GM19099 (cell line): Measurements from ENCODE around the gene C10orf71.

Source experiments
- POLR2A ChIP-seq: IDR thresholded peaks from 3 replicates; pipeline ENCODE4 v1.6.1; 2011; ENCODE audit warnings: low read depth; ENCODE audit not compliant: insufficient read length; ENCODE audit errors: extremely low read depth

Gene C10orf71, protein sequence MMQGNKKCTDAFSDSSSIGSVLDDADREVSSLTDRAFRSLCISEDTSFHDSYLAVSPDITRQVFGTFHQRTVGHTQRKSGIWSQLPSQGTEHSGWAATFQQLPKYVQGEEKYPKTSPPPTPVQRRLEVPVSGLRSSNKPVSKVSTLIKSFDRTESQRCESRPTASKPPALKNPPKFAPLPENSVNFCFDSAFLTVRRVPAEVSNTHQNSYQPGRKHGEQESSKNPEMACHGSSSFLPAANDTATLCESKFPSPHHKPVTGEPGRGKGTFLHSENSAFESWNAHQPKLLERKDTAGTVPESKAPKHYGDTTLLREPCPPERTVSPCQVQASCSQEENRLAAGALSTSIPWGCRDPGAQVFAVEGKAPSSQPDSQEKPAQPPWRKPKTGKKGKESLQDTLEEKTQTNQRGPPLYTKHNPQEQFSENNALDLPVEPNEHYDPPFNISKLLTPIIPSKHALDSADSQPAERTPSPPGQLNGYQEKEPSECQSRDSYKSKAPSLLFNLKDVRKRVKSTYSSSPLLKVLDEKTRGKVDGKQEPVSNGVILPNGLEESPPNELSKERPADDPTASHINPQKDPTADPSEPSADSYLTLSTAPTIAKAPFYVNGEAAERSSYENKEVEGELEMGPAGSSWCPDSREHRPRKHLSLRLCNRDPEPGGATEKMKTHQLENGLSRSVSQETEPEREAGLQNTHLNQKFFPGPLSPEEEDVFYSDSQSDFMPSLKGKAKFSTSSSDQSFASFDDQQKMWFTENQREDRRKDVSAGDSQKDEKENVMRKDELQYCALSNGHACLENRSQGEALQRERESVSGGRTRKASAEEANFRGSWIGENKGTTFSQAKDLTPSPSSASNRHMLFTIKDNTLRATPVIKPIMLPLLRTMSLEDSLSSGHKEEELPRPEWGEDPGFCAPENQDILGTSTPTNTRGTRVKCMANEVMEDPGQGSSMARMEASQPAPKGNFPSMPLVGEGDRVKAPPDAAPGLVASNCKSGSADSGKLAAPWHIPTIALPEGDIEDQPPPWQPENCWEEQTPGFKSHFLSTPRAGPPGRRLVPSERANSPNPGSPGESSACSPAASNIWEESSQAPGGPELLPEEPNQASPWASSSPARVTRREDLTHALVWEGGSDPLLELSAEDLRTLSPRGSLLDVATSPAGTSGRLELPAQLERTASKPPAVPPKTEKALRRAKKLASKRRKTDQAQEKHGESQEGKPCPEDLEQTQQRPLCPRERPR (N-terminal part only)

DNA sequence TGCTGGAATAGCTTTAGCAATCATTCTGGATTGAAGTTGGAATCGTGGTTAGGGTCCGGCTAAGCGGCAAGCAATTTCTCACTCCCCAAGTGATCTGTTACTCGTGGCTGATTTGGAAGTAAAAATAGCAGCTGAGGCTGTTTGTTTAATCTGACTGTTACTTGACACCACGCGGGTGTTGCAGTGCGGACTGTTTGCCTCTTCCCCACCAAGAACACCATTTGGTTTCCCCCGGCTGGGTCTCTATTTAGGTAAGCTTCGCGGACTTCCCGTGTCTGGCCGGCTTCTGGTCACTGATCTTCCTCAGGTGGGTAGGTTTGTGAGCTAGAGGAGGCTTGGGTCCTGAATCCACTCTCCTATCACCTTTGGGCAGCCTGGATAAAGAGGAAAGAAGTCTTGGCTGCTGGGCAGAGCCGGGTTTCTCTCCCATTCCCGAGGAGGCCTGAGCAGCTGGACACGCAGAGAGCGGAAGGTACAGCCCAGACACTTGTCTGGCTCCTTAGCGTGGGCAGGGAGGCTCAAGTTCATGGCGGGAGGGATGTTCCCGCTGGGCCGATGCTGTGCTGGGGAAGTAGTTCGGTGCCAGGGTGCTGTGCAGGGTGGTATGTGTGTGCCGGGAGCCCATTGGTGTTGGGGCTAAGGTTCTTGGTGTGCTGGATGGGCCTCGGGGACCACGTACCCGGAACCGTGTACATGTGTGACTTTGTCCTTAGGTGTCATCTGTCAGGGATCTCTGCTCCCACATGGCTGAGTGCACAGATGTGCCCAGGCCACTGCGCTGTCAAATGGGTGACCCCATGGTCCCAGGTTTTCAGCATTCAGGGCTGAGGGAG is at the start of gene C10orf71:
TSS of gene C10orf71 (plus strand) at position 188 of the 833 bp plus-strand sequence. CDS start 23,376 bp downstream, outside the sequence.
- TF ChIP-seq POLR2A: no peak

DNA sequence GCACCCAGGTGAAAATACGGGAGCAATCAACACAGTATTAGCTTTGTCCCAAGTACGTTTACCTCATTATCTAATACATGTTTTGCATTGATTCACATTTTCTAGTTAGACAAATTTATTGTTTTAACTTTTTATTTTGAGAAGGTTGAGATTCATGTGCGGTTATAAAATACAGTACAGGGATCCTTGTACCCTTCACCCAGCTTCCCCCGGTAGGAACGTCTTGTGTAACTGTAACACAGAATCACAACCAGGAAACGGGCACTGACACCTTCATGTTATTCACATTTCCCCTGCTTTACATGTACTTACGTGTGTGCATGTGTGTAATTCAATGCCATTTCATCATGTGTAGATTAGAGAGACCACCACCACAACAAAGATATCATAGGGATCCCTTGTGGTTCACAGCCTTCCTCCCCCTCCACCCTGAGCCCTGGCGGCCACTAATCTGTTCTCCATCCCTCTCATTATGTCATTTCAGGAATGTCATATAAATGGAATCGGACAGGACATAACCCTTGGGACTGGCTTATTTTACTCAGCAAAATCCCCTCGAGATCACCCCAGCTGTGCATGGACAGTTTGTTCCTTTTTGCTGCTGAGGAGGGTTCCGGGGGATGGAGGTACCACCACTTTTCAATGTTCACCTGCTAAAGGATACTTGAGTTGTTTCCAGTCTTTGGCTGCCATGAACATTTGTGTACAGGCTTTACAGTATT is 46.5 kb upstream of the C10orf71 start:
- TF ChIP-seq POLR2A: no peak

DNA sequence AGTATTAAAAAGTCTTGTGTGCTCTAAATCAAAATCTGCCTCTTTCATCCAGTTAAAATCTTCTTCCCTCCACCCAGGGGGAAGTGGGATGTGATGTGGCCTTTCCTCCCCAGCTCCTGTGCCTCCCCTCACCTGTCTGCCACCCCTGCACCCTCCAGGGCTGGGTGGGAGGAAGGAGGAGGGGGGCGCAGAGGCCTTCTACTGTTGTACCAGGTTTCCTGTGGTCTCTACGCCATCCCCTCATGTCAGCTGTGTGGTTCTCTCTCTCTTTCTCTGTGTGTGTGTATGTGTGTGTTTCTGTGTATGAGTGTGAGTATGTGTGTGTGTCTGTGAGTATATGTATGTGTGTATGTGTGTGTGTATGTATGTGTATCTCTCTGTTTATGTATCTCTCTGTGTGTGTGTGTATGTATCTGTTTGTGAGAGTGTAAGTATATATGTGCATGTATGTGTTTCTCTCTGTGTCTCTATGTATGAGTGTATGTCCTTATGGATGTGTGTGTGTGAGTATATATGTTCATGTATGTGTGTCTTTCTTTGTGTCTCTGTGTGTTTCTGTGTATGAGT is 45.5 kb upstream of the C10orf71 start:
- TF ChIP-seq POLR2A: no peak

DNA sequence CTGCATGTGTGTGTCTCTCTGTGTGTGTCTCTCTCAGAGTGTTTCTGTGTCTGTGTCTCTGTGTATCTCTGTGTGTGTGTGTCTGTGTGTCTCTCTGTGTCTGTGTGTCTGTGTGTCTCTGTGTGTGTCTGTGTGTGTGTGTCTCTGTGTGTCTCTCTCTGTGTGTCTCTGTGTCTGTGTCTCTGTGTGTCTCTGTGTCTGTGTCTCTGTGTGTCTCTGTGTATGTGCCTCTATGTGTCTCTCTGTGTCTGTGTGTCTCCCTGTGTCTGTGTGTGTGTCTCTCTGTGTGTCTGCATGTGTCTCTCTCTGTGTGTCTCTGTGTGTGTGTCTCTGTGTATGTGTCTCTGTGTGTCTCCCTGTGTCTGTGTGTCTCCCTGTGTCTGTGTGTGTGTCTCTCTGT is 44.8 kb upstream of the C10orf71 start:
- no peak for TF ChIP-seq POLR2A

DNA sequence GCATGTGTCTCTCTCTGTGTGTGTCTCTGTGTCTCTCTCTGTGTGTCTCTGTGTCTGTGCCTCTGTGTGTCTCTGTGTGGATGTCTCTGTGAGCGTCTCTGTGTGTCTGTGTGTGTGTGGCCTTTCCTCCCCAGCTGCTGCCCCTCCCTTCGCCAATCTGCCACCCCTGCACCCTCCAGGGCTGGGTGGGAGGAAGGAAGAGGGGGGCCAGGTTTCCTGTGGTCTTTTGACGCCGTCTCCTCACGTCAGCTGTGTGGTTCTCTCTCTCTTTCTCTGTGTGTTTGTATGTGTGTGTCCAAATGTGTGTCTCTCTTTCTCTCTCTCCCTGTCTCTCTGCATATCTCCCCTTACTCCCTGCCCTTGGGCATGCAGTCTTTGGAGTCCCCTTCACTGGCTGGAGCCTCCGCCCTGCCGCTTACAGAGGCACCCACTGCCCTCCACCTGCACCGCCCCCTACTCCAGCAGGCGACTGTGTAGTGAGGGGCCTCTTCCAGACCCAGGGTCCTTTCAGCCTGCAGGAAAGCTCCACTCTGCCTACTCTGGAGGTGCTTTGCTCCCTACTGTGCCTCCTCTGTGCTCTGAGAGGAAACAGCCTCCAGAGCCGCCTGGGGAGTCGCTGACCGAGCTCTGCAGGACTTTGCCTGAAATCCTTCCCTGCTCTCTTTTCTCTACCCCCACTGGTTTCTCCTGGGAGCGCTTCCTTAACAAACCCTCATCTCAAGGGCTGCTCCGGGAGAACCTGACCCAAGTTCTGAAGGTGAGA is 44.2 kb upstream of the C10orf71 start:
- no peak for TF ChIP-seq POLR2A

DNA sequence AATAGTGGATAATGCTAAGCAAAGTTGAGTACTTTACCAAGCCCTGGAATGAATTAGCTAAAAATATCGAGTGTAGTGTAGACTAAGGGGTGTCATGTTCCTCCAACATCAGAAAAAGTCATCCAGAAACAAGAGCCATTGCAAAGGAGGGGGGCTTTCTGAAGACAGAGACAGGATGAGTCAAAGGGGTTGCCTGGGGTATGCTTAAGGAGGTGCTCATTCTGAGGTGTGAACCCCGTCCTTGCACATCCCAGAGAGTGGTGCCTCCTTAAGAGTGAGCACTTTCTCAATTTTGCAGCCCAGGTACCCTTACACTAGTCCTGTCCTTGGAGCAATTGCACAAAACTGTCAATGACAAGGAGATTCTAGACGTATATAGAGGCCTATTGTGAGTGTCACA is 43.1 kb upstream of the C10orf71 start:
- TF ChIP-seq POLR2A: no peak

DNA sequence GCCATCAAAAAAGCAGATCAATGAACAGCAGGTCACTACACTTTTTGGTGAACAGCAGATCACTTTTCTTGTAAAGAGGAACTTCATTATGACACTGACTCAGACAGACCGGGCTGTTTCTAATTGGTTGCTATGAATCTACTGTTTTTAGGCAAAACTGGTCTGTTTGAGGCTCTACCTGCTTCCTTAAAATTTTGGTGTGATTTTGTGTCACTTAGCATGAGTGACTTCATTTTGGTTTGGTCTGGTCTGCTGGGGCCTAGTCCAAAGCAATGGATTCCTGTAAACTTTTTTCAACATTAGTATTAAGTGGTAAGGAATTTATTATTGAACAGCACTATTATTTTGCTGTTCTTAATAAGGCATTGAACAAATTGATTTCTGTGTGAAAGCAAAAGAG is 41.8 kb upstream of the C10orf71 start:
- TF ChIP-seq POLR2A: no peak

DNA sequence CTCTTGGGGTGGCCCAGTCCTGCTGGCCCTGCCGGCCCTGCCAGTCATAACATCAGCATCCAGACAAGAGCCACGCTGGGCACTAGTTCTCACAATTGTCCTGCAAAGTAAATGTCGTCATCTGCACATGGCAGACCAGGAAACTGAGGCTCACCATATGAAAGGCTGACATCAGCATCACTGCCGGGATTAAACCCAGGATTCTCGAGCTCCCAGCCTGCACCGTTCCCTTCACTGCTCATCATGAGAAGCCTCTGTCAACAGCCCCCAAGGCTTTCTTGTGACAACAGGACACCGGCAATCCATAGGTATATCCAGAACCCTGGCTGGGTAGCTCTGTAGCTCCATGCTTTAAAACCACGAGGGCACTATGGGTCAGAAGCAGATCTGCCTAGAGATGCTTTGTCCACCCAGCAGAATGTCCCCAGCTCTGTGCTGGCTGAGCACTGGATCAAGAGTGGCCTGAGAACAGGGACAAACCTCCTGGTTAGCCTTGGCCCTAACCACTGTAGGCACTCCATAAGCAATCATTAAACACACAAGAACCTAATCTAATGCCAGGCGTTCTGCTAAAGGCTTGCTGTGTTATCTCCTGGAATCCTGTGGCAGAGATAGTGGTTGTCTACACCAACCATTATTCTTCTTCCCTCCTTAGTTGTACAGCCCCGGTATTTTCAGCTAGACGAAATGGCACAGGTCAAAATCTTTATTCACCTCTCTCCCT is 41.2 kb upstream of the C10orf71 start:
- TF ChIP-seq POLR2A: no peak

DNA sequence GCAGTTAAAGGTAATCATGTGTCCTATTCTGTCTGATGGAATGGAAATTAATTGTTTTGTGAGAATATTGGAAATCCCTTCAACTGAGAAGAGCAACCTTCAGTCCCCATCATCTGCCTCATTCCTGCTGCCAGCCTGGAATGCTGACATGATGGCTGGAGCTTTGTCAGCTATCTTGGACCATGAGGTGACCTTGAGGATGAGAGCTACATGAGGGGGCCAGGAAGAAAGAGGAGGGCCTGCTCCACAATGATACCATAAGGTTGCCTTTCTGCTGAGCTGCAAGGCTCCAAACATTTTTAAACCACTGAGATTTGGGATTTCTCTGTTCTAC is 40.7 kb upstream of the C10orf71 start:
- no peak for TF ChIP-seq POLR2A

DNA sequence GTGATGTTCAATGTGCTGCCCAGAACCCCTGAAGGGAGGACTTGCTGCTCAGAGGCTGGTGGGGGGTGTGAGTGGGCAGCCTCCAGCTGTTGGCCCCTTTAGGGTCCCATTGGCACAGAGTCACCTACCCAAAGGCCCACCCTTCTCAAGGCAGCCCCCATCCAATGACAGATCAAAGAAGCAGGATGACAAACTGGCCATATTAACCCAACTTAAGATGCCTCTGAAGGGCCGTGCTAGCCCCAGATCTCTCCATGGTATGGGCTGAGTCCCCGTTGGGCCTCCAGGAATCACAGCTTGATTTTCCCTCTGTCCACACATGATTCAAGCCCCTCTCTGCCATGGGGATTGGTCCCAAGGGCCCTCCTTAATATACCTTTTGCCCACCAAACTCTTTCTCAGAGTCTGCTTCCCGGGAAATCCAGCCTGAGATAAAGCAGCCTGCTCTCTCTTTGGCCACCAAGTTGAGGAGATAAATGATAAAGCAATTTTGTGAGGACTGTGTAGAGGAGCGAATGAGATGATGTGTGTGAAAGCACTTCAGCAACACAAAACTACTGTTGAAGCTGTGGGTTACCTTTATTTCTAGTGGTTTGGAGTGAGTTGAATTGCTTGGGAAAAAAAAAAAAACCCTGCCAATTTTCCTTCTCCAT is 38.2 kb upstream of the C10orf71 start:
- TF ChIP-seq POLR2A: no peak

DNA sequence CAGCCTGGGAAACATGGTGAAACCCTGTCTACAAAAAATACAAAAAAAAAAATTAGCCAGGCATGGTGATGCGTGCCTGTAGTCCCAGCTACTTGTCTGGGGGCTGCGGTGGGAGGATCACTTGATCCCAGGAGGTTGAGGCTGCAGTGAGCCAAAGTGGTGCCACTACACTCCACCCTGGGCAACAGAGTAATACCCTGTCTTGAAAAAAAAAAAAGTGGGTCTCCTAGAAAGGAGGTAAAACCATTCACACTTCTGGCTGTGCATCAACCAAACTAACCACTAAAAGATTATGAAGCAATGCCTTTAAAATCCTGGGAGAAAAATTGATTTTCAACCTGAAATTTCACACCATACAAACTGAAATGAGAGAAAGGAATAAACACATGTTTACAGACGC is 35.4 kb upstream of the C10orf71 start:
- TF ChIP-seq POLR2A: no peak

DNA sequence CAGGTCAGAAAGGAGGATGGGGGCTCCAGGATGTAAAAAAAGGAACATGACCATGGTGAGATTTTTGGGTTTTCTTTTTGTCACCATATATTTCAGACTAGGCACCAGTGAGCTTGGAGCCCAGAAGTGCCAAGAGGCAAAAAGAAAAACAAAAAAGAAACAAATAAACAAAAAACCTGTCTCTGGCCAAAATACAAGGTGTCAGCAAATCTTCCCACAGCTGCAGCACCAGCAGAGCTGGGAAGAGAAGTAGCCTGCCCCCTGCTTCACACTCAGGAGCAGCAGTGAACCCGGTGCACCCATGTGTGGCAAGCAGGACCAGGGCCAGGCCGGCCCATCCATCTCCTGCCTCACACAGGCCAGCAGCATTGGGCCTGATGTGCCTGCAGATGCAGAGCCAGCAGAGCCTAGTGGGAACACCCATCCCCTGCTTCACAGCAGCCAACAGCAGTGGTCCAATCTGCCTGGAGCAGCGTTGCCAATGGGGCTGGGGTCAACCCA is 34.7 kb upstream of the C10orf71 start:
- TF ChIP-seq POLR2A: no peak

DNA sequence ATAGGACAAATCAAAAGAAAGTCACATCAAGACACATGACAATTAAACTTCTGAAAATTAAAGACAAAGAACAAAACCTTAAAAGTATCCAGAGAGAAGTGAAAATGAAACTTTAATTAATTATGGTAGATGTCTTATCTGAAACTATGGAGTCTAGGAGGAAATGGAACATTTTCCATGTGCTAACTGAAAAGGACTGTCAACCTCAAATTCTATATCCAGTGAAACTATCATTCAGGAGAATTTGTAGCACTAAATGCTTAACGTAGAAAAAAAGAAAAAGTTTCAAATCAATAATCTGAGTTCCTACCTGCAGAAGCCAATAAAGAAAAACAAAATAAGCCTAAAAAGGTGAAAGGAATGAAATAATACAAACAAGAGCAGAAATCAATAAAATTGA is 33.1 kb upstream of the C10orf71 start:
- no peak for TF ChIP-seq POLR2A
